Neural progenitor cell (in vitro differentiated cells): ENCODE results near the gene ADCK1.

Source experiments
- CTCF ChIP-seq: fragments of 200-600 bp; sonication (generic); IDR thresholded peaks from 2 replicates; pipeline ENCODE4 v1.5.1; 2017; ENCODE audit warnings: antibody characterized with exemption, mild to moderate bottlenecking
- EZH2 ChIP-seq: fragments of 200-600 bp; sonication (generic); IDR thresholded peaks from 2 replicates; pipeline ENCODE4 v1.6.1; 2017; ENCODE audit warnings: antibody characterized with exemption, mild to moderate bottlenecking, moderate library complexity
- EZH2phosphoT487 ChIP-seq: fragments of 200-600 bp; sonication (generic); IDR thresholded peaks from 2 replicates; pipeline ENCODE4 v1.6.1; 2017; ENCODE audit warnings: antibody characterized with exemption

- TF ChIP-seq CTCF (no peak), EZH2 (no peak), EZH2phosphoT487 (no peak)
Observed at GRCh38 chr14:77763316-77763715, 36.6 kb upstream of the ADCK1 start.
